Measurements from ENCODE around the gene METTL23.
"Not testable (repeated sequence)": the region's sequence is repeated elsewhere in the genome, so short reads cannot be mapped to it uniquely, and the experiment has no call there.

The METTL23 gene

DNA sequence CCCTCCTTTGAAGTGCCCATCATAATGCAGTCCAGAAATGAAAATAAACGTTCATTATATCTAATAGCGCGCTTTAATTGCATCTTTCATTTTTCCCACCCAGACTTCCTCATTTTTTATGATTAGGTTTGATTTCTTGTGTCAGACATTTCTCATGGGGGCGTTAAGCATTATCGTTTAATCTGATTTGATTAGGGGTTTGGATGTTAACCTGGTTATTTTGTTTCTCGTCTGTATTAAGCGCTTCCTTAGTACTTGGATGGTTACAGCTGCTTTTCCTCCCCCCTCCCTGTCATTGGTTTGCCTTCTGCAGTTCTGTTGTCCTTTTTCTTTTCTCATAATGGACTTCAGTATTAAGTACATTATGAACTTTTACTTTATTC is 11.8 kb downstream of the METTL23 start:
- H3K27me3 ChIP-seq (ENCODE audit: insufficient read depth, insufficient read length), result no peaks in the 10 kb centered on the region
- DNase-seq (ENCODE audit: low read depth, low spot score), result no peak
- peaks cover 59% of the 10 kb centered on the region for H3K36me3 ChIP-seq (ENCODE audit: insufficient read depth, insufficient read length, low read length)

DNA sequence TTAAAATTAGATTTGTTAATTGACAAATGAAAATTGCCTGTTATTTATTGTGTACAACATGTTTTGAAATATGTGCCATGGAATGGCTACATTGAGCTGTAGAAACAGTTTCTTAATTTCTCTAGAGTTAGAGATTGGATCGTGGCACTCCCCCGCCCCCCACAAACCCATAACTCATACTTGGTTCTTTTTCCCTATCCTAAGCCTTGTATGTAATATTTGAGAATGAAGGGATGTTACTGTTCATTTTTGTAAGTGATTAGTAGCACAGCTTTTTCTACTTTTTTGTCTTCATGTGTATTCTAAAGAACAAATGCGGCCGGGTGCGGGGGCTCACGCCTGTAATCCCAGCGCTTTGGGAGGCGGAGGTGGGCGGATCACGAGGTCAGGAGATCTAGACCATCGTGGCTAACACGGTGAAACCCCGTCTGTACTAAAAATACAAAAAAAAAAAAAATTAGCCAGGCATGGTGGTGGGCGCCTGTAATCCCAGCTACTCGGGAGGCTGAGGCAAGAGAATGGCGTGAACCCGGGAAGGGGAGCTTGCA is 13.0 kb downstream of the METTL23 start:
- not testable (repeated sequence) for H3K9ac ChIP-seq (ENCODE audit: insufficient read length, low read depth); H3K4me3 ChIP-seq (ENCODE audit: insufficient read length, low read depth); H3K4me1 ChIP-seq (ENCODE audit: insufficient read depth, insufficient read length); DNase-seq (ENCODE audit: low read depth, low spot score); H3K9me3 ChIP-seq (ENCODE audit: insufficient read depth, low read length); H3K27me3 ChIP-seq (ENCODE audit: insufficient read depth, insufficient read length)
- H3K36me3 ChIP-seq (ENCODE audit: insufficient read depth, insufficient read length, low read length), result peaks cover 59% of the 10 kb centered on the region

More for the DNA sequence above, 11.8 kb downstream of the METTL23 start:
- no peaks in the 10 kb centered on the region for H3K9me3 ChIP-seq (ENCODE audit: insufficient read depth, low read length)
- peak overlapping the region; percentile 85 for H3K4me3 ChIP-seq (ENCODE audit: insufficient read length, low read depth)
- H3K4me1 ChIP-seq (ENCODE audit: insufficient read depth, insufficient read length), result no peaks in the 10 kb centered on the region
- peak overlapping the region; percentile 99 for H3K9ac ChIP-seq (ENCODE audit: insufficient read length, low read depth)
- no peak for TF ChIP-seq ZNF274 (IDR thresholded peaks at IDR 0.05; ENCODE audit: low read depth, low read length)
- no peak for TF ChIP-seq SUZ12 (IDR thresholded peaks at IDR 0.05; ENCODE audit: extremely low read depth, insufficient read depth, insufficient read length)
- no peak for TF ChIP-seq YY1 (IDR thresholded peaks at IDR 0.05; ENCODE audit: insufficient read depth, insufficient read length)

DNA sequence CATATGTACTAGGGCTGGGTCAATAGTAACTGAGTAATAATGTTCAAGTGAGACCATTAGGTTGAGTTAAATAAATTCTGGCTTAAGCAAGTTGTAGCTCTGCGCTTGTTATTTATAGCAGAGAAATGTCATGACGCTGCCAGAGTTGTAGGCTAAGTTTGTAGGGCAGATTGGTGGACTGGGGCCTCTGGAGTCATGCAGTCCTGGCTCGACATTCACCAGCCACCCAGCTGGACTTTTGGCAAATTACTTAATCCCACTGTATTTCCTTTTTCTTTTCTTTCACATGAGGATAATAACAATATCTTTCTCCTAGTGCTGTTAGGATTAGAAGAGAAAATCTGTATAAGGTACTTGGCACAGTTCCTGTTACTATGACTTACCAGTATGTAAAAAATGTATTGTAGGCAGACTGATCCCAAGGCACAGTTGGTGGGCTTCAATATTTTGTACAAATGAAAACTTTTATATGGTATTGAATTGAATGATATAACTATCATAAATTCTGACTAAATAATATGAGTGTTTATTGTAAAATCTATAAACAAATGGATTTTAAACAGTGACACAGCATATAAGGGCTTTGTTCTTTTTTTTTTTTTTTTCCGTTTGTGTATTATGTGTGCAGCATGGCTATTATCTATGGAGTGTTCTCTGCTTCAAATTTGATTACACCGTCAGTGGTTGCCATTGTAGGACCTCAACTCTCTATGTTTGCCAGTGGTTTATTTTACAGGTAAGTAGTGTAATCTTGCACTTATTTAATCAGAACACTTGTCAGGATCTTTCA is 13.9 kb downstream of the METTL23 start:
- no peaks in the 10 kb centered on the region for H3K4me1 ChIP-seq (ENCODE audit: insufficient read depth, insufficient read length)
- H3K9me3 ChIP-seq (ENCODE audit: insufficient read depth, low read length), result no peaks in the 10 kb centered on the region
- H3K36me3 ChIP-seq (ENCODE audit: insufficient read depth, insufficient read length, low read length), result peaks cover 59% of the 10 kb centered on the region
- no peak for DNase-seq (ENCODE audit: low read depth, low spot score)
- TF ChIP-seq ZNF274 (IDR thresholded peaks at IDR 0.05; ENCODE audit: low read depth, low read length), result no peak
- TF ChIP-seq YY1 (IDR thresholded peaks at IDR 0.05; ENCODE audit: insufficient read depth, insufficient read length), result no peak
- TF ChIP-seq SUZ12 (IDR thresholded peaks at IDR 0.05; ENCODE audit: extremely low read depth, insufficient read depth, insufficient read length), result no peak
- H3K4me3 ChIP-seq (ENCODE audit: insufficient read length, low read depth), result no peak overlapping the region
- H3K27me3 ChIP-seq (ENCODE audit: insufficient read depth, insufficient read length), result no peaks in the 10 kb centered on the region
- H3K9ac ChIP-seq (ENCODE audit: insufficient read length, low read depth), result no peak overlapping the region

DNA sequence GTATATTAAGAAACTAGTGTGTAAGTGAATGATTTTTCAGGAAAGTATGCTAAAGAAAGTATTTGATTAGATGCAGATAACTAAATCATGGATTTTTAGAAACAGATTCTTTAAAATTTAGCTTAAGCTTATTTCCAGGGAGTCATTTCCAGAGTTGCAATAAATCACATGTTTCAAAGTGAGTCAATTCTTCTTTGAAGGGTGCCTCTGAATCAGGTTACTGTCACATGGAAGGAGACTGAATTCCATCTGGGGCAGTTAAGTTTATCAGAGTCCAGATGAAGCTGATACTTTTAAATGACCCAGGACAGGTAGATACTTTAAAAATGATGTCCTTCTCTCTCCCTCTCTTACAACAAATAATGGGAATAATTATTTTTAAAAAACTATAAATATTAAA is 16.3 kb downstream of the METTL23 start:
- Histone ChIP-seq H3K9ac (ENCODE audit: insufficient read length, low read depth) (no peak overlapping the region), H3K36me3 (ENCODE audit: insufficient read depth, insufficient read length, low read length) (peaks cover 55% of the 10 kb centered on the region), H3K9me3 (ENCODE audit: insufficient read depth, low read length) (peaks cover 10% of the 10 kb centered on the region), H3K4me3 (ENCODE audit: insufficient read length, low read depth) (no peak overlapping the region), H3K27me3 (ENCODE audit: insufficient read depth, insufficient read length) (no peaks in the 10 kb centered on the region), H3K4me1 (ENCODE audit: insufficient read depth, insufficient read length) (no peaks in the 10 kb centered on the region)
- TF ChIP-seq YY1 (IDR thresholded peaks at IDR 0.05; ENCODE audit: insufficient read depth, insufficient read length), result no peak
- no peak for TF ChIP-seq ZNF274 (IDR thresholded peaks at IDR 0.05; ENCODE audit: low read depth, low read length)
- DNase-seq (ENCODE audit: low read depth, low spot score), result no peak

DNA sequence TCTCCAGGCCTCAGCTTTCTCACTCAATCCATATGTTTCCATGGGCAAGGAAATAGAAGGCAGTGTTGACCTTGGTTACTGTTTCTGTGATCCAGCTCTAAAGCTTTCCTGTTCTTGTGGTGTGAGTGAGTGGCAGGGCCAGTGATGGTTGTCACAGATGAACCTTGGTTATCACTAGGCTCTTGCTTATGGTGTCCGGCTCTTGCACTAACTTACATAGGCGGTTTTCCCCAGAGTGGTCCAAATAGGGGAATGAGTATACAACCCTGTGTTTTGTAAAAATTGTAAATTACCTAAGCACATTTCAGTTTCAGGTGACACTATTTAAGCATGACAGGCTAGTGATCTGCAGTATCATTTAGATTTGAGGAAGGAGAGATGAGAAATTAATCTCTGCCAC is 18.1 kb downstream of the METTL23 start:
- peaks cover 10% of the 10 kb centered on the region for H3K9me3 ChIP-seq (ENCODE audit: insufficient read depth, low read length)
- no peaks in the 10 kb centered on the region for H3K27me3 ChIP-seq (ENCODE audit: insufficient read depth, insufficient read length)
- DNase-seq (ENCODE audit: low read depth, low spot score), result no peak
- no peak overlapping the region for H3K9ac ChIP-seq (ENCODE audit: insufficient read length, low read depth)
- no peak overlapping the region for H3K4me3 ChIP-seq (ENCODE audit: insufficient read length, low read depth)
- no peaks in the 10 kb centered on the region for H3K4me1 ChIP-seq (ENCODE audit: insufficient read depth, insufficient read length)
- peaks cover 59% of the 10 kb centered on the region for H3K36me3 ChIP-seq (ENCODE audit: insufficient read depth, insufficient read length, low read length)
- TF ChIP-seq SUZ12 (IDR thresholded peaks at IDR 0.05; ENCODE audit: extremely low read depth, insufficient read depth, insufficient read length) (no peak), YY1 (IDR thresholded peaks at IDR 0.05; ENCODE audit: insufficient read depth, insufficient read length) (no peak), ZNF274 (IDR thresholded peaks at IDR 0.05; ENCODE audit: low read depth, low read length) (no peak)

DNA sequence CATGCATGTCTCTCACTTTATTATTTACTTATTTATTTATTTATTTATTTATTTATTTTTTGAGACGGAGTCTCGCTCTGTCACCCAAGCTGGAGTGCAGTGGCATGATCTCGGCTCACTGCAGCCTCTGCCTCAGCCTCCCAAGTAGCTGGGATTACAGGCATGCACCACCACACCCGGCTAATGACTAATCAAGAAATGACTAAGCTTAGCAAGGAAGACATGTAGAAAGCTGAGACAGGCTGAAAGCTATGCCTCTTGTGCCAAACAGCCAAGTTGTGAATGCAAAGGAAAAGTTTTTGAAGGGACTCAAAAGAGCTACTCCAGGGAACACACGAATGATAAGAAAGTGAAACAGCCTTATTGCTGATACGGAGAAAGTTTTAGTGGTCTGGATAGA is 19.1 kb downstream of the METTL23 start:
- not testable (repeated sequence) for DNase-seq (ENCODE audit: low read depth, low spot score); H3K9ac ChIP-seq (ENCODE audit: insufficient read length, low read depth); H3K4me1 ChIP-seq (ENCODE audit: insufficient read depth, insufficient read length); H3K27me3 ChIP-seq (ENCODE audit: insufficient read depth, insufficient read length); H3K4me3 ChIP-seq (ENCODE audit: insufficient read length, low read depth)
- Histone ChIP-seq H3K9me3 (ENCODE audit: insufficient read depth, low read length) (peaks cover 10% of the 10 kb centered on the region), H3K36me3 (ENCODE audit: insufficient read depth, insufficient read length, low read length) (peaks cover 59% of the 10 kb centered on the region)

DNA sequence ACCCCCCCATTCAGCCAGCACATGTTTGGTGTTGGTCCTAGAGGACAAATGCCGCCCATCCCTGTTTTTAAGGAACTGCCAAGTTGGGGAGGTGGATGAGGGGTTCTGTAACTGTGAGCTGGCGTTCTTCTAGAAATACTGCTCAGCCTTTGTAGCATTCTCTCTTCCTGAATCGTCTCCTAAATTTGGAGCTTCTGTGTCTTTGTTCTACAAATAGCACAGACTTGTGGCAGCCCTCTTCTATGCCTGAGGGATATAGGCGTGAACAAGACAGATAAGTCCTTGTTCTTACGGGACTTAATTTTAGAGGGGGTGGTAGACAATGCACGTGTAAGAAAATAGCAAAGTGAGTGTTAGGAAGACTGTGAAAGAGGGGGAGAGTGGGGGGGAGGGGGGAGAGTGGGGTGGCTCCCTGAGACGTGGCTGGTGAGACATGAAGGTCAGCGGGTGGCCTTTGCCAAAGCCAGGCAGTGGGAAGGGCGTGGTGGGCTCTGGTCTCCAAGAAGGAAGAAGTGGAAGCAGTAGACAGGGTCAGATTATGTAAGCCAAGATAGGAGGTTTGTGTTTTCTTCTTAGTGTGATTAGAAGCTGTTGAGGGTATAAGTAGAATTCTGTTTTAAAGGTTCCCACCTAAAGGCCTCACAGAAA is 21.2 kb downstream of the METTL23 start:
- Histone ChIP-seq H3K36me3 (ENCODE audit: insufficient read depth, insufficient read length, low read length) (peaks cover 44% of the 10 kb centered on the region), H3K27me3 (ENCODE audit: insufficient read depth, insufficient read length) (no peaks in the 10 kb centered on the region), H3K9me3 (ENCODE audit: insufficient read depth, low read length) (peaks cover 10% of the 10 kb centered on the region), H3K4me1 (ENCODE audit: insufficient read depth, insufficient read length) (no peaks in the 10 kb centered on the region), H3K4me3 (ENCODE audit: insufficient read length, low read depth) (no peak overlapping the region), H3K9ac (ENCODE audit: insufficient read length, low read depth) (no peak overlapping the region)
- no peak for DNase-seq (ENCODE audit: low read depth, low spot score)
- TF ChIP-seq YY1 (IDR thresholded peaks at IDR 0.05; ENCODE audit: insufficient read depth, insufficient read length), result no peak
- no peak for TF ChIP-seq ZNF274 (IDR thresholded peaks at IDR 0.05; ENCODE audit: low read depth, low read length)
- TF ChIP-seq SUZ12 (IDR thresholded peaks at IDR 0.05; ENCODE audit: extremely low read depth, insufficient read depth, insufficient read length), result no peak

All from NT2/D1 (cell line).